K562 (cell line): ENCODE results near the gene WWOX. TPM values are rescaled to one million over a fixed set of nuclear protein-coding genes. Genes with fewer than 3 reads are reported as not detected.

Experiments used
- ATAC-seq: fragments of 200-7000 bp; cut with Tn5 transposase; 3 replicates; pipeline ENCODE4 v1.9.1; 2020; ENCODE audit warnings: moderate library complexity
- BruUV-seq: library from RNA; stranded (reverse); fragments of 400-500 nt; replicated peaks from 2 replicates; lab custom pipeline; 2021; lab: Mats Ljungman, UMichigan
- CTCF ChIA-PET: fragments of 300-600 bp; formaldehyde crosslinking; extraction: SDS; loops from one replicate; lab custom pipeline; 2021; ENCODE audit warnings: low intra/inter-chr PET ratio; lab: Yijun Ruan, JAX
- POLR2A ChIA-PET: fragments of 300-600, 350-650 bp; sonication (Branson Sonifier 250); formaldehyde crosslinking; extraction: SDS; loops from one replicate; lab custom pipeline; 2021; ENCODE audit warnings: antibody characterized with exemption, inconsistent platforms; lab: Yijun Ruan, JAX
- DNase-seq, 4 experiments: peaks; one replicate each; pipeline versions ENCODE4 v3.0.0 to v3.0.0-alpha.2; 2011 to 2018; ENCODE audit warnings: low spot score in 3 of 4, mixed read lengths in 3 of 4; ENCODE audit errors: extremely low read depth in 1 of 4
- FAIRE-seq: peaks from 2 replicates; lab custom pipeline; 2011; peaks lifted over from hg19 to GRCh38; lab: Jason Lieb, UNC
- H2AFZ ChIP-seq: 2 replicates; pipeline ENCODE4 v1.6.0; 2011; ENCODE audit warnings: low read depth, low read length, control low read depth, inconsistent platforms
- H3K27ac ChIP-seq: fragments of 200-600 bp; 3 replicates; pipeline ENCODE4 v1.8.0; 2011; ENCODE audit warnings: low read depth, mild to moderate bottlenecking, control low read depth, inconsistent platforms, low read length, moderate library complexity, mixed read lengths; ENCODE audit errors: extremely low read depth
- H3K27me3 ChIP-seq, 2 experiments: fragments of 300-600 bp in 1 of 2; 2 replicates in 1 of 2; 3 replicates in 1 of 2; pipeline versions ENCODE4 v1.6.0 to v1.8.0; 2011; ENCODE audit warnings: inconsistent platforms in 2 of 2, low read length in 2 of 2, mild to moderate bottlenecking in 1 of 2, mixed read lengths in 1 of 2, moderate library complexity in 1 of 2; ENCODE audit not compliant: control insufficient read depth in 2 of 2, insufficient read depth in 2 of 2
- H3K36me3 ChIP-seq: fragments of 300-600 bp; 3 replicates; pipeline ENCODE4 v1.8.0; 2011; ENCODE audit warnings: mild to moderate bottlenecking, low read length, inconsistent platforms; ENCODE audit not compliant: control insufficient read depth, insufficient read depth
- H3K4me1 ChIP-seq, 2 experiments: fragments of 200-600 bp in 1 of 2; replicated peaks in 1 of 2; 2 replicates in 1 of 2; 3 replicates in 1 of 2; pipeline versions ENCODE4 v1.5.1 to v1.8.0; 2011; ENCODE audit warnings: inconsistent platforms in 2 of 2, low read length in 2 of 2, mild to moderate bottlenecking in 1 of 2, mixed read lengths in 1 of 2, moderate library complexity in 1 of 2; ENCODE audit not compliant: control insufficient read depth in 2 of 2, insufficient read depth in 2 of 2
- H3K4me2 ChIP-seq: 2 replicates; pipeline ENCODE4 v1.6.1; 2011; ENCODE audit warnings: low read length, control low read depth, inconsistent platforms, mixed read lengths; ENCODE audit not compliant: insufficient read depth
- H3K4me3 ChIP-seq: fragments of 200-600 bp; sonication (generic), shearing (Covaris generic); 2 replicates; pipeline ENCODE4 v1.5.1; 2016; ENCODE audit warnings: control low read depth, inconsistent platforms
- H3K79me2 ChIP-seq: fragments of 200-600 bp; 3 replicates; pipeline ENCODE4 v1.8.0; 2011; ENCODE audit warnings: low read length, inconsistent platforms; ENCODE audit not compliant: control insufficient read depth, insufficient read depth
- H3K9ac ChIP-seq, 2 experiments: 2 replicates each; pipeline versions ENCODE4 v1.6.0 to v1.6.1; 2011; ENCODE audit warnings: low read depth in 2 of 2, low read length in 2 of 2, control low read depth in 1 of 2, inconsistent platforms in 1 of 2, mild to moderate bottlenecking in 1 of 2, mixed read lengths in 1 of 2; ENCODE audit not compliant: insufficient read depth in 1 of 2
- H3K9me1 ChIP-seq: one replicate; pipeline ENCODE4 v1.6.0; 2011; ENCODE audit warnings: inconsistent platforms, mild to moderate bottlenecking, low read length, moderate library complexity; ENCODE audit not compliant: control insufficient read depth, insufficient read depth
- H3K9me3 ChIP-seq: replicated peaks from 2 replicates; pipeline ENCODE4 v1.5.1; 2011; ENCODE audit warnings: low read depth, low read length, inconsistent platforms; ENCODE audit not compliant: control insufficient read depth, insufficient read depth
- H4K20me1 ChIP-seq: replicated peaks from 2 replicates; pipeline ENCODE4 v1.6.1; 2011; ENCODE audit warnings: low read length, inconsistent platforms, mixed read lengths; ENCODE audit not compliant: control insufficient read depth, insufficient read depth
- DNMT1 ChIP-seq: fragments of 450-650 bp; IDR thresholded peaks from 2 replicates; pipeline ENCODE4 v1.6.1; 2016; ENCODE audit warnings: antibody characterized with exemption, mild to moderate bottlenecking
- ETS2 ChIP-seq: IDR thresholded peaks from 2 replicates; pipeline ENCODE4 v1.6.1; 2016; ENCODE audit warnings: borderline replicate concordance, missing genetic modification characterization, mild to moderate bottlenecking, moderate library complexity, missing compliant biosample characterization; ENCODE audit not compliant: poor library complexity, severe bottlenecking
- HDAC6 ChIP-seq: IDR thresholded peaks from 2 replicates; pipeline ENCODE4 v1.6.1; 2012; ENCODE audit warnings: low read depth, mild to moderate bottlenecking, control low read depth, inconsistent platforms, low read length, moderate library complexity
- IFI16 ChIP-seq: fragments of 250-450 bp; sonication (Bioruptor Pico); IDR thresholded peaks from 2 replicates; pipeline ENCODE4 v2.1.2; 2022; ENCODE audit warnings: mild to moderate bottlenecking, inconsistent platforms
- IRF2 ChIP-seq: sonication (generic); formaldehyde crosslinking; IDR thresholded peaks from 2 replicates; pipeline ENCODE4 v1.8.1; 2022; ENCODE audit warnings: mild to moderate bottlenecking, missing genetic modification reagents
- POLR2B ChIP-seq: fragments of 450-650 bp; IDR thresholded peaks from 2 replicates; pipeline ENCODE4 v1.6.1; 2018; ENCODE audit warnings: low read depth; ENCODE audit not compliant: partially characterized antibody
- POLR3A ChIP-seq: IDR thresholded peaks from 2 replicates; pipeline ENCODE4 v1.6.1; 2011; ENCODE audit warnings: borderline replicate concordance, mild to moderate bottlenecking, moderate library complexity; ENCODE audit not compliant: insufficient read length, insufficient read depth; ENCODE audit errors: extremely low read depth
- ZFP36 ChIP-seq: fragments of 150-350 bp; IDR thresholded peaks from 2 replicates; pipeline ENCODE4 v1.6.1; 2018; ENCODE audit warnings: low read length, low read depth; ENCODE audit not compliant: partially characterized antibody
- ZNF12 ChIP-seq: sonication (generic); formaldehyde crosslinking; IDR thresholded peaks from 2 replicates; pipeline ENCODE4 v1.4.0; 2020; ENCODE audit warnings: mild to moderate bottlenecking, missing genetic modification reagents
- ZNF449 ChIP-seq: fragments of 250-450 bp; sonication (Bioruptor Pico); IDR thresholded peaks from 2 replicates; pipeline ENCODE4 v1.8.0; 2022; ENCODE audit warnings: moderate library complexity, mild to moderate bottlenecking, inconsistent platforms
- ZNF76 ChIP-seq: fragments of 250-450 bp; sonication (Bioruptor Pico); IDR thresholded peaks from 2 replicates; pipeline ENCODE4 v1.4.0; 2020; ENCODE audit warnings: mild to moderate bottlenecking, moderate library complexity, borderline replicate concordance
- WGBS: fragments of 100-300 bp; shearing (Covaris generic); methylation state at CpG from one replicate; pipeline ENCODE4 v1.1.6; 2016; ENCODE audit warnings: low coverage, mixed read lengths; ENCODE audit not compliant: insufficient coverage; ENCODE audit errors: missing lambda C conversion rate; 5-methylcytosine and 5-hydroxymethylcytosine counted together
- in situ Hi-C: fragments of 300-500 bp; cut with MboI; formaldehyde crosslinking; loops from 4 replicates; pipeline ENCODE4 v1.15.0; 2018; ENCODE audit warnings: inconsistent platforms, mixed read lengths
- intact Hi-C: fragments of 100-400 bp; cut with micrococcal nuclease; formaldehyde crosslinking; loops from 2 replicates; pipeline ENCODE4 v1.14.2; 2022
- polyA plus RNA-seq, 8 experiments: library from polyadenylated mRNA; depleted of rRNA in 4 of 8; stranded (reverse) in 5 of 8; unstranded in 3 of 8; fragments of >200 nt; fragmentation: Nextera tagmentation in 2 of 8; fragmentation: Illumina TruSeq in 1 of 8; extraction: Ambion mirVana in 2 of 8; extraction: Trizol in 1 of 8; gene quantifications; 2 replicates each; pipeline versions ENCODE4 v1.2.1 to v1.2.3, GENCODE V29; 2011 to 2014; ENCODE audit warnings: inconsistent platforms in 1 of 8, missing spikeins in 1 of 8
- total RNA-seq, 7 experiments: library from RNA; depleted of rRNA in 6 of 7; stranded (reverse); fragments of >200 nt in 6 of 7; fragmentation: Illumina TruSeq in 2 of 7; extraction: Trizol in 2 of 7; gene quantifications; 2 replicates each; pipeline versions ENCODE4 v1.2.1 to v1.2.3, GENCODE V29; 2011 to 2021; ENCODE audit warnings: low replicate concordance in 1 of 7

The WWOX gene
- total and polyA plus RNA-seq, 9 of the 15 experiments (the other 6 are each of a cell fraction or from before 2014, with no cell fraction given) = 1.6 to 22.7 (median 8.1) TPM

- TF ChIP-seq POLR2B (no peak), ZFP36 (no peak), IFI16 (no peak), DNMT1 (no peak)
- TF ChIP-seq, all 486 proteins: peak for 0
Observed at GRCh38 chr16:78596348-78596995, 497.0 kb downstream of the WWOX start (continued).

- ATAC-seq = no peak
- no TSS peak for BruUV-seq
- no peak for FAIRE-seq
- intact Hi-C loops (no loop called here), in situ Hi-C loops (no loop called here)
- Histone ChIP-seq H3K27ac (no peak overlapping the region), H3K4me3 (no peak overlapping the region), H3K36me3 (no peaks in the 10 kb centered on the region), H2AFZ (no peak overlapping the region), H3K27me3 (peaks cover 0 to 17% of the 10 kb centered on the region in 2 experiments; a peak in 3 of 5 replicates), H3K79me2 (no peaks in the 10 kb centered on the region), H3K9ac (no peak overlapping the region), H4K20me1 (no peaks in the 10 kb centered on the region; the same call in 1 of the 2 replicates), H3K9me3 (no peaks in the 10 kb centered on the region), H3K4me2 (no peak overlapping the region), H3K4me1 (no peaks in the 10 kb centered on the region), H3K9me1 (no peaks in the 10 kb centered on the region)
- 7% methylated on average over 9 of the region's 9 CpGs for WGBS
- POLR2A ChIA-PET = no interaction called here
- DNase-seq = no peak
- CTCF ChIA-PET = no interaction called here
- TF ChIP-seq ETS2 (tag) (no peak), IRF2 (CRISPR knock-in tag) (no peak), HDAC6 (no peak), ZNF12 (CRISPR knock-in tag) (no peak), ZNF76 (CRISPR knock-in tag) (no peak), ZNF449 (no peak), POLR3A (no peak)
Observed at GRCh38 chr16:78596996-78597422, 497.6 kb downstream of the WWOX start.
